ENCODE data around the gene CAB39L. TPM values are rescaled to one million over a fixed set of nuclear protein-coding genes. Genes with fewer than 3 reads are reported as not detected.

Gene CAB39L
- total and polyA plus RNA-seq, 2 of the 13 experiments (the other 11 are each of a cell fraction or from before 2014, with no cell fraction given) = 3.1 to 6.1 TPM

- ATAC-seq (no peak), FAIRE-seq (no peak), DNase-seq (ENCODE audit: low spot score) (no peak)
- no peak overlapping the region for H3K9ac ChIP-seq (ENCODE audit: insufficient read depth, low read depth, low read length)
- TF ChIP-seq ZBTB26 (CRISPR knock-in tag; IDR thresholded peaks at IDR 0.05; ENCODE audit: borderline replicate concordance) (no peak), ZNF7 (CRISPR knock-in tag; IDR thresholded peaks at IDR 0.05) (0 out of 2 replicates have a peak, but pooled peaks have one; percentile 40)
- no peak overlapping the region for H3K27ac ChIP-seq (ENCODE audit: extremely low read length, insufficient read depth, low read length)
- H3K4me1 ChIP-seq (ENCODE audit: insufficient read depth, low read length) = peaks cover 15% of the 10 kb centered on the region; the same call in 1 of the 2 replicates
- WGBS (ENCODE audit: low lambda C conversion rate) = 98% methylated on average over 2 of the region's 2 CpGs
- H3K36me3 ChIP-seq (replicated peaks in 1 of 2; ENCODE audit: control insufficient read depth in 1 of 2, insufficient read depth in 2 of 2, low read length in 2 of 2) = no peaks in the 10 kb centered on the region
- no peaks in the 10 kb centered on the region; a peak in 1 of 5 replicates for H3K27me3 ChIP-seq (ENCODE audit: control insufficient read depth in 1 of 2, insufficient read depth in 2 of 2, low read length in 2 of 2)
- intact Hi-C loops (cut with micrococcal nuclease; ENCODE audit: unreplicated experiment) (loop anchor here (5.0 kb wide), 1 partner anchor 140 kb away; no protein-coding TSS in a partner anchor), in situ Hi-C loops (cut with HindIII; ENCODE audit: extremely low pct_ligation_motif_present, low pct_unique_long_range_greater_than_20kb) (no loop called here)
- H3K4me3 ChIP-seq (replicated peaks in 1 of 3; ENCODE audit: insufficient read depth in 1 of 3, low read depth in 2 of 3, low read length in 3 of 3) = no peak overlapping the region
- no peak overlapping the region for H2AFZ ChIP-seq (ENCODE audit: low read length)
- peaks cover 8% of the 10 kb centered on the region for H3K79me2 ChIP-seq (ENCODE audit: insufficient read depth, low read length)
- no peak overlapping the region for H3K4me2 ChIP-seq (ENCODE audit: low read depth, low read length)
- H4K20me1 ChIP-seq (ENCODE audit: insufficient read depth, low read length) = no peaks in the 10 kb centered on the region
- BruUV-seq (replicated peaks) = no TSS peak
- CTCF ChIA-PET (ENCODE audit: low intra/inter-chr PET ratio, low total read pairs) = no interaction called here
- POLR2A ChIA-PET = no interaction called here
- no peaks in the 10 kb centered on the region for H3K9me3 ChIP-seq (ENCODE audit: low read length)
Observed at GRCh38 chr13:49441846-49442245, 2.0 kb downstream of the CAB39L start.

GRCh38 chr13:49441312-49441711 is 2.6 kb downstream of the CAB39L start:
- H3K4me3 ChIP-seq (replicated peaks in 1 of 3; ENCODE audit: insufficient read depth in 1 of 3, low read depth in 2 of 3, low read length in 3 of 3) = no peak overlapping the region
- no peaks in the 10 kb centered on the region; a peak in 1 of 5 replicates for H3K27me3 ChIP-seq (ENCODE audit: control insufficient read depth in 1 of 2, insufficient read depth in 2 of 2, low read length in 2 of 2)
- POLR2A ChIA-PET = no interaction called here
- ATAC-seq (no peak), FAIRE-seq (no peak), DNase-seq (ENCODE audit: low spot score) (no peak)
- WGBS (ENCODE audit: low lambda C conversion rate) = 98% methylated on average over 3 of the region's 3 CpGs
- in situ Hi-C loops (cut with HindIII; ENCODE audit: extremely low pct_ligation_motif_present, low pct_unique_long_range_greater_than_20kb) (no loop called here), intact Hi-C loops (cut with micrococcal nuclease; ENCODE audit: unreplicated experiment) (loop anchor here (5.0 kb wide), 1 partner anchor 139 kb away; no protein-coding TSS in a partner anchor)
- H2AFZ ChIP-seq (ENCODE audit: low read length) = no peak overlapping the region
- H3K79me2 ChIP-seq (ENCODE audit: insufficient read depth, low read length) = peaks cover 3% of the 10 kb centered on the region
- H4K20me1 ChIP-seq (ENCODE audit: insufficient read depth, low read length) = no peaks in the 10 kb centered on the region
- 0 out of 2 replicates have a peak, but pooled peaks cover 9% of the 10 kb centered on the region for H3K4me1 ChIP-seq (ENCODE audit: insufficient read depth, low read length)
- H3K36me3 ChIP-seq (replicated peaks in 1 of 2; ENCODE audit: control insufficient read depth in 1 of 2, insufficient read depth in 2 of 2, low read length in 2 of 2) = no peaks in the 10 kb centered on the region
- TF ChIP-seq SNAPC2 (CRISPR knock-in tag; IDR thresholded peaks at IDR 0.05) (no peak), ZNF121 (CRISPR knock-in tag; IDR thresholded peaks at IDR 0.05) (peak; percentile 53)
- H3K27ac ChIP-seq (ENCODE audit: extremely low read length, insufficient read depth, low read length) = no peak overlapping the region
- H3K4me2 ChIP-seq (ENCODE audit: low read depth, low read length) = no peak overlapping the region
- H3K9ac ChIP-seq (ENCODE audit: insufficient read depth, low read depth, low read length) = no peak overlapping the region
- CTCF ChIA-PET (ENCODE audit: low intra/inter-chr PET ratio, low total read pairs) = no interaction called here
- BruUV-seq (replicated peaks) = no TSS peak
- no peaks in the 10 kb centered on the region for H3K9me3 ChIP-seq (ENCODE audit: low read length)

Measured in HepG2 (cell line).